HCT116 (cell line): ENCODE measurements around the gene CACNG5. TPM values are rescaled to one million over a fixed set of nuclear protein-coding genes. Genes with fewer than 3 reads are reported as not detected.

ENCODE experiments used
- ATAC-seq: fragments of 200-7000 bp; cut with Tn5 transposase; 2 replicates; pipeline ENCODE4 v1.9.1; 2020; ENCODE audit warnings: mild to moderate bottlenecking, moderate library complexity
- BruUV-seq: library from RNA; stranded (reverse); fragments of 400-500 nt; replicated peaks from 2 replicates; lab custom pipeline; 2021; lab: Mats Ljungman, UMichigan
- CTCF ChIA-PET: fragments of 300-600 bp; sonication (Branson Sonifier 250); formaldehyde crosslinking; loops from one replicate; lab custom pipeline; 2021; ENCODE audit warnings: antibody characterized with exemption; lab: Charles Lee
- POLR2A ChIA-PET: fragments of 300-600, 350-600 bp; sonication (Branson Sonifier 250); formaldehyde crosslinking; loops from one replicate; lab custom pipeline; 2021; ENCODE audit warnings: antibody characterized with exemption; lab: Charles Lee
- RAD21 ChIA-PET, 2 experiments: fragments of 300-600 bp; sonication (Branson Sonifier 250); formaldehyde crosslinking; loops; one replicate each; lab custom pipeline; 2023; ENCODE audit warnings: low total read pairs in 2 of 2; ENCODE audit not compliant: uncharacterized antibody in 2 of 2, unreplicated experiment in 2 of 2, low non-redundant PET in 1 of 2; lab: Charles Lee
- DNase-seq: peaks from one replicate; pipeline ENCODE4 v3.0.0-alpha.2; 2010; ENCODE audit warnings: low read depth, low spot score
- H2AFZ ChIP-seq: fragments of 200-600 bp; shearing (Covaris generic), sonication (generic); 2 replicates; pipeline ENCODE4 v1.6.1; 2017; ENCODE audit warnings: low read depth, mixed run types, mixed read lengths, antibody characterized with exemption, low read length; ENCODE audit not compliant: poor library complexity, severe bottlenecking
- H3K27ac ChIP-seq: 2 replicates; pipeline ENCODE4 v1.5.1; 2012; ENCODE audit warnings: low read depth, low read length
- H3K27me3 ChIP-seq: fragments of 200-600 bp; sonication (generic); 2 replicates; pipeline ENCODE4 v1.6.1; 2016; ENCODE audit warnings: mixed run types, low read length, mixed read lengths; ENCODE audit not compliant: insufficient read depth
- H3K36me3 ChIP-seq, 2 experiments: fragments of 200-500 bp in 1 of 2; fragments of 200-600 bp in 1 of 2; sonication (Bioruptor generic) in 1 of 2; sonication (generic) in 1 of 2; 2 replicates each; pipeline versions ENCODE4 v1.5.1 to v1.6.1; 2014 to 2016; ENCODE audit warnings: low read length in 2 of 2, inconsistent platforms in 1 of 2, mixed read lengths in 1 of 2, mixed run types in 1 of 2; ENCODE audit not compliant: insufficient read depth in 2 of 2, control insufficient read depth in 1 of 2
- H3K4me1 ChIP-seq, 2 experiments: fragments of 200-600 bp in 1 of 2; sonication (generic) in 1 of 2; 2 replicates each; pipeline versions ENCODE4 v1.5.1 to v1.6.1; 2012 to 2017; ENCODE audit warnings: low read length in 2 of 2, inconsistent platforms in 1 of 2, mild to moderate bottlenecking in 1 of 2, mixed read lengths in 1 of 2, mixed run types in 1 of 2, moderate library complexity in 1 of 2; ENCODE audit not compliant: insufficient read depth in 2 of 2, control insufficient read depth in 1 of 2
- H3K4me2 ChIP-seq: fragments of 200-600 bp; sonication (generic); 2 replicates; pipeline ENCODE4 v1.6.1; 2017; ENCODE audit warnings: mixed run types, low read length, mixed read lengths
- H3K4me3 ChIP-seq, 2 experiments: fragments of 200-600 bp in 1 of 2; sonication (generic) in 1 of 2; replicated peaks in 1 of 2; 2 replicates each; pipeline ENCODE4 v1.5.1; 2011 to 2016; ENCODE audit warnings: low read length in 2 of 2, control low read depth in 1 of 2, low read depth in 1 of 2, mild to moderate bottlenecking in 1 of 2, mixed read lengths in 1 of 2, mixed run types in 1 of 2
- H3K79me2 ChIP-seq: fragments of 200-600 bp; sonication (generic); 2 replicates; pipeline ENCODE4 v1.6.1; 2017; ENCODE audit warnings: mild to moderate bottlenecking, mixed run types, low read length, moderate library complexity, mixed read lengths; ENCODE audit not compliant: insufficient read depth
- H3K9ac ChIP-seq: fragments of 200-600 bp; sonication (generic); 2 replicates; pipeline ENCODE4 v1.6.1; 2016; ENCODE audit warnings: low read length, mixed read lengths
- H3K9me2 ChIP-seq: fragments of 200-600 bp; sonication (generic), shearing (Covaris generic); 2 replicates; pipeline ENCODE4 v1.6.1; 2017; ENCODE audit warnings: mixed run types, mild to moderate bottlenecking, moderate library complexity; ENCODE audit not compliant: insufficient read depth
- H3K9me3 ChIP-seq, 2 experiments: fragments of 200-500 bp in 1 of 2; fragments of 200-600 bp in 1 of 2; sonication (Bioruptor generic) in 1 of 2; sonication (generic) in 1 of 2; 2 replicates each; pipeline ENCODE4 v1.6.1; 2014 to 2017; ENCODE audit warnings: low read length in 2 of 2, mixed read lengths in 2 of 2, inconsistent platforms in 1 of 2, low read depth in 1 of 2, mild to moderate bottlenecking in 1 of 2, mixed run types in 1 of 2, moderate library complexity in 1 of 2; ENCODE audit not compliant: control insufficient read depth in 1 of 2, insufficient read depth in 1 of 2
- H4K20me1 ChIP-seq: fragments of 200-600 bp; sonication (generic), shearing (Covaris generic); 2 replicates; pipeline ENCODE4 v1.6.1; 2017; ENCODE audit warnings: mixed run types, mild to moderate bottlenecking, moderate library complexity; ENCODE audit not compliant: insufficient read depth
- ATF3 ChIP-seq: IDR thresholded peaks from 2 replicates; pipeline ENCODE4 v1.6.1; 2012
- CBX3 ChIP-seq: IDR thresholded peaks from 2 replicates; pipeline ENCODE4 v1.6.1; 2012; ENCODE audit warnings: low read depth
- EGR1 ChIP-seq: IDR thresholded peaks from 2 replicates; pipeline ENCODE4 v1.6.1; 2012; ENCODE audit warnings: low read depth
- EZH2 ChIP-seq: fragments of 200-600 bp; sonication (generic); IDR thresholded peaks from 2 replicates; pipeline ENCODE4 v1.6.1; 2017; ENCODE audit warnings: antibody characterized with exemption, mixed run types
- MAX ChIP-seq: IDR thresholded peaks from 2 replicates; pipeline ENCODE4 v1.6.1; 2012
- POLR2A ChIP-seq: IDR thresholded peaks from 2 replicates; pipeline ENCODE4 v1.7.0; 2011; ENCODE audit warnings: borderline replicate concordance; ENCODE audit not compliant: insufficient read depth, insufficient read length; ENCODE audit errors: extremely low read depth
- POLR2AphosphoS5 ChIP-seq: IDR thresholded peaks from 2 replicates; pipeline ENCODE4 v1.6.1; 2011; ENCODE audit warnings: mild to moderate bottlenecking, low read depth, low read length, moderate library complexity
- RAD21 ChIP-seq: IDR thresholded peaks from 2 replicates; pipeline ENCODE4 v1.6.1; 2012; ENCODE audit warnings: low read depth, mild to moderate bottlenecking
- REST ChIP-seq: IDR thresholded peaks from 2 replicates; pipeline ENCODE4 v1.6.1; 2012; ENCODE audit warnings: low read depth
- SIN3A ChIP-seq: IDR thresholded peaks from 2 replicates; pipeline ENCODE4 v1.6.1; 2012; ENCODE audit warnings: low read depth
- SP1 ChIP-seq: IDR thresholded peaks from 2 replicates; pipeline ENCODE4 v1.6.1; 2012; ENCODE audit warnings: low read depth
- SRF ChIP-seq: IDR thresholded peaks from 2 replicates; pipeline ENCODE4 v1.6.1; 2012; ENCODE audit warnings: low read depth
- TCF7L2 ChIP-seq: IDR thresholded peaks from 2 replicates; pipeline ENCODE4 v1.7.0; 2011; ENCODE audit warnings: borderline replicate concordance, inconsistent platforms; ENCODE audit not compliant: insufficient read depth, insufficient read length; ENCODE audit errors: extremely low read depth
- ZBTB33 ChIP-seq: IDR thresholded peaks from 2 replicates; pipeline ENCODE4 v1.6.1; 2011; ENCODE audit warnings: mild to moderate bottlenecking, low read length, moderate library complexity; ENCODE audit not compliant: insufficient replicate concordance; ENCODE audit errors: extremely low read depth
- ZFX ChIP-seq: fragments of 450-650 bp; IDR thresholded peaks from 2 replicates; pipeline ENCODE4 v1.6.1; 2017
- intact Hi-C: fragments of 100-400 bp; cut with micrococcal nuclease; formaldehyde crosslinking; loops from 2 replicates; pipeline ENCODE4 v1.10.0; 2022
- total RNA-seq: library from RNA; stranded (reverse); gene quantifications from one replicate; pipeline ENCODE4 v1.2.1, GENCODE V29; 2021; ENCODE audit not compliant: unreplicated experiment

Gene CACNG5
- total RNA-seq, 1 experiment from 2014 or later = not detected

GRCh38 chr17:66865151-66865550, 30.2 kb downstream of the CACNG5 start:
- no peaks in the 10 kb centered on the region for H3K9me2 ChIP-seq
- TF ChIP-seq CBX3 (no peak), RAD21 (no peak), SP1 (no peak), ZBTB33 (no peak), TCF7L2 (no peak)
- POLR2A ChIA-PET = no interaction called here
- no peak overlapping the region for H3K27ac ChIP-seq
- H3K4me2 ChIP-seq = no peak overlapping the region
- H3K79me2 ChIP-seq = no peaks in the 10 kb centered on the region
- H3K36me3 ChIP-seq = no peaks in the 10 kb centered on the region
- intact Hi-C loops = no loop called here
- no peak overlapping the region for H2AFZ ChIP-seq
- RAD21 ChIA-PET = no interaction called here
- no peak overlapping the region for H3K4me3 ChIP-seq
- no peaks in the 10 kb centered on the region for H3K4me1 ChIP-seq
- no peaks in the 10 kb centered on the region for H3K27me3 ChIP-seq
- H4K20me1 ChIP-seq = no peaks in the 10 kb centered on the region
- CTCF ChIA-PET = interaction anchor here (1.8 kb wide), 1 partner anchor 10 kb away, joined by 8 read pairs; no protein-coding TSS in a partner anchor
- H3K9me3 ChIP-seq = no peaks in the 10 kb centered on the region
- no peak overlapping the region for H3K9ac ChIP-seq
- no TSS peak for BruUV-seq
- ATAC-seq (no peak), DNase-seq (no peak)

GRCh38 chr17:66873962-66874361, 39.0 kb downstream of the CACNG5 start:
- POLR2A ChIA-PET = no interaction called here
- Histone ChIP-seq H3K27ac (no peak overlapping the region), H3K79me2 (no peaks in the 10 kb centered on the region), H3K4me3 (no peak overlapping the region), H3K9me2 (no peaks in the 10 kb centered on the region), H3K4me2 (no peak overlapping the region), H3K9ac (no peak overlapping the region), H3K9me3 (no peaks in the 10 kb centered on the region; a peak in 1 of 4 replicates), H3K4me1 (no peaks in the 10 kb centered on the region), H4K20me1 (no peaks in the 10 kb centered on the region), H2AFZ (no peak overlapping the region), H3K27me3 (peaks cover 27% of the 10 kb centered on the region), H3K36me3 (no peaks in the 10 kb centered on the region)
- intact Hi-C loops = no loop called here
- RAD21 ChIA-PET = no interaction called here
- DNase-seq = no peak
- BruUV-seq = no TSS peak
- CTCF ChIA-PET = interaction anchor here (1.5 kb wide), 1 partner anchor 19 kb away, joined by 4 read pairs; no protein-coding TSS in a partner anchor
- no peak for ATAC-seq
- TF ChIP-seq SRF = no peak
- no peak for TF ChIP-seq ZFX
- TF ChIP-seq ATF3 = no peak
- TF ChIP-seq MAX = no peak
- TF ChIP-seq RAD21 = no peak
- no peak for TF ChIP-seq SP1
- no peak for TF ChIP-seq EZH2
- TF ChIP-seq EGR1 = no peak
- no peak for TF ChIP-seq POLR2AphosphoS5
- no peak for TF ChIP-seq TCF7L2
- no peak for TF ChIP-seq SIN3A
- TF ChIP-seq REST = no peak
- no peak for TF ChIP-seq POLR2A
